Smooth muscle cell (in vitro differentiated cells): ENCODE results near the gene INPP4B. TPM values are rescaled to one million over a fixed set of nuclear protein-coding genes. Genes with fewer than 3 reads are reported as not detected.
"Not testable (repeated sequence)": the region's sequence is repeated elsewhere in the genome, so short reads cannot be mapped to it uniquely, and the experiment has no call there.

Experiments
- DNase-seq: peaks from one replicate; lab custom pipeline; 2025; ENCODE audit not compliant: unreplicated experiment; lab: John Stamatoyannopoulos, UW
- H2AFZ ChIP-seq: fragments of 200-600 bp; sonication (generic); 2 replicates; pipeline ENCODE4 v1.6.0; 2016; ENCODE audit warnings: antibody characterized with exemption, low read depth, mild to moderate bottlenecking
- H3F3A ChIP-seq: fragments of 200-600 bp; sonication (generic); 2 replicates; pipeline ENCODE4 v1.6.0; 2017; ENCODE audit warnings: antibody characterized with exemption, low read depth
- H3K27ac ChIP-seq: fragments of 200-600 bp; sonication (generic); 2 replicates; pipeline ENCODE4 v1.5.1; 2016; ENCODE audit warnings: low read depth, mild to moderate bottlenecking
- H3K27me3 ChIP-seq: fragments of 200-600 bp; sonication (generic); 2 replicates; pipeline ENCODE4 v1.6.1; 2016; ENCODE audit warnings: low read depth, mild to moderate bottlenecking
- H3K36me3 ChIP-seq: fragments of 200-600 bp; sonication (generic); 2 replicates; pipeline ENCODE4 v1.5.1; 2016; ENCODE audit warnings: low read depth
- H3K4me1 ChIP-seq: fragments of 200-600 bp; sonication (generic); 2 replicates; pipeline ENCODE4 v1.5.1; 2016; ENCODE audit warnings: low read depth
- H3K4me2 ChIP-seq: fragments of 200-600 bp; sonication (generic); 2 replicates; pipeline ENCODE4 v1.6.0; 2016; ENCODE audit warnings: mild to moderate bottlenecking
- H3K4me3 ChIP-seq: fragments of 200-600 bp; sonication (generic); 2 replicates; pipeline ENCODE4 v1.5.1; 2016; ENCODE audit warnings: mild to moderate bottlenecking
- H3K79me2 ChIP-seq: fragments of 200-600 bp; sonication (generic); 2 replicates; pipeline ENCODE4 v1.6.0; 2016; ENCODE audit warnings: low read depth, mild to moderate bottlenecking
- H3K9ac ChIP-seq: fragments of 200-600 bp; sonication (generic); 2 replicates; pipeline ENCODE4 v1.6.0; 2016; ENCODE audit warnings: low read depth
- H3K9me3 ChIP-seq: fragments of 200-600 bp; sonication (generic); replicated peaks from 2 replicates; pipeline ENCODE4 v1.5.1; 2016; ENCODE audit warnings: low read depth
- H4K20me1 ChIP-seq: fragments of 200-600 bp; sonication (generic); 2 replicates; pipeline ENCODE4 v1.6.0; 2016; ENCODE audit warnings: low read depth
- CTCF ChIP-seq: fragments of 200-600 bp; sonication (generic); IDR thresholded peaks from 2 replicates; pipeline ENCODE4 v1.5.1; 2017; ENCODE audit warnings: borderline replicate concordance, mild to moderate bottlenecking, antibody characterized with exemption; ENCODE audit not compliant: insufficient read depth, poor library complexity, severe bottlenecking
- WGBS: methylation state at CpG from one replicate; pipeline ENCODE4 v1.1.7; 2016; ENCODE audit warnings: low lambda C conversion rate; 5-methylcytosine and 5-hydroxymethylcytosine counted together
- polyA plus RNA-seq: library from polyadenylated mRNA; unstranded; fragments of >200 nt; fragmentation: Nextera tagmentation; extraction: Ambion mirVana; gene quantifications from 2 replicates; pipeline ENCODE4 v1.2.1, GENCODE V29; 2016
- total RNA-seq: library from RNA; depleted of rRNA; stranded (reverse); fragments of >200 nt; gene quantifications from 2 replicates; pipeline ENCODE4 v1.2.3, GENCODE V29; 2014

INPP4B gene
- total and polyA plus RNA-seq, 2 experiments from 2014 or later: 2.0 to 10.9 TPM

GRCh38 chr4:142509881-142510280, 336.2 kb downstream of the INPP4B start:
- no peak for TF ChIP-seq CTCF
- no peaks in the 10 kb centered on the region for H3F3A ChIP-seq
- H3K4me3 ChIP-seq: no peak overlapping the region
- H3K27ac ChIP-seq: no peak overlapping the region
- no peaks in the 10 kb centered on the region for H3K4me1 ChIP-seq
- H4K20me1 ChIP-seq: no peaks in the 10 kb centered on the region
- WGBS: 98% methylated on average over 1 of the region's 1 CpG
- no peak overlapping the region for H3K9ac ChIP-seq
- no peak overlapping the region for H3K4me2 ChIP-seq
- no peaks in the 10 kb centered on the region for H3K9me3 ChIP-seq
- DNase-seq: no peak
- no peaks in the 10 kb centered on the region for H3K79me2 ChIP-seq
- H3K27me3 ChIP-seq: no peaks in the 10 kb centered on the region
- H3K36me3 ChIP-seq: no peaks in the 10 kb centered on the region
- no peak overlapping the region for H2AFZ ChIP-seq

- H3F3A ChIP-seq, H3K4me3 ChIP-seq, H3K27ac ChIP-seq, H3K27me3 ChIP-seq, DNase-seq, H3K9ac ChIP-seq, H2AFZ ChIP-seq, H3K79me2 ChIP-seq, H3K4me1 ChIP-seq, H4K20me1 ChIP-seq, H3K36me3 ChIP-seq, H3K9me3 ChIP-seq, H3K4me2 ChIP-seq: not testable (repeated sequence)
- 97% methylated on average over 2 of the region's 2 CpGs for WGBS
Observed at GRCh38 chr4:142509381-142509780, 336.7 kb downstream of the INPP4B start.

GRCh38 chr4:142500966-142501365, 345.1 kb downstream of the INPP4B start:
- H3K4me3 ChIP-seq: no peak overlapping the region
- H3K27me3 ChIP-seq: no peaks in the 10 kb centered on the region
- H3K9ac ChIP-seq: no peak overlapping the region
- H3K27ac ChIP-seq: no peak overlapping the region
- H4K20me1 ChIP-seq: no peaks in the 10 kb centered on the region
- no peaks in the 10 kb centered on the region for H3K79me2 ChIP-seq
- H3K4me1 ChIP-seq: no peaks in the 10 kb centered on the region
- no peak overlapping the region for H3K4me2 ChIP-seq
- 79% methylated on average over 3 of the region's 3 CpGs for WGBS
- no peak overlapping the region for H2AFZ ChIP-seq
- no peaks in the 10 kb centered on the region for H3K9me3 ChIP-seq
- TF ChIP-seq CTCF: no peak
- no peak for DNase-seq
- H3F3A ChIP-seq: no peaks in the 10 kb centered on the region
- H3K36me3 ChIP-seq: no peaks in the 10 kb centered on the region

GRCh38 chr4:142497606-142498005, 348.5 kb downstream of the INPP4B start:
- no peaks in the 10 kb centered on the region for H3K9me3 ChIP-seq
- no peaks in the 10 kb centered on the region for H3F3A ChIP-seq
- H3K4me1 ChIP-seq: no peaks in the 10 kb centered on the region
- no peak for DNase-seq
- H3K4me3 ChIP-seq: no peak overlapping the region
- no peaks in the 10 kb centered on the region for H4K20me1 ChIP-seq
- no peak overlapping the region for H2AFZ ChIP-seq
- no peak for TF ChIP-seq CTCF
- no peaks in the 10 kb centered on the region for H3K27me3 ChIP-seq
- H3K4me2 ChIP-seq: no peak overlapping the region
- H3K9ac ChIP-seq: no peak overlapping the region
- no peaks in the 10 kb centered on the region for H3K79me2 ChIP-seq
- no peak overlapping the region for H3K27ac ChIP-seq
- no peaks in the 10 kb centered on the region for H3K36me3 ChIP-seq
